GM10266 (cell line): ENCODE data around the gene SULT1A3.
"Not testable (repeated sequence)": the region's sequence is repeated elsewhere in the genome, so short reads cannot be mapped to it uniquely, and the experiment has no call there.

Experiments
- DNase-seq: peaks from one replicate; pipeline ENCODE4 v3.0.0; 2012; ENCODE audit errors: extremely low spot score
- CTCF ChIP-seq: IDR thresholded peaks from 2 replicates; pipeline ENCODE4 v1.5.1; 2012; ENCODE audit warnings: mild to moderate bottlenecking, low read depth; ENCODE audit not compliant: control insufficient read depth, insufficient read depth; ENCODE audit errors: missing control alignments

SULT1A3 gene

GRCh38 chr16:30184891-30185682 is 14.0 kb upstream of the SULT1A3 start:
- peak; percentile 39 for DNase-seq
- no peak for TF ChIP-seq CTCF

DNA sequence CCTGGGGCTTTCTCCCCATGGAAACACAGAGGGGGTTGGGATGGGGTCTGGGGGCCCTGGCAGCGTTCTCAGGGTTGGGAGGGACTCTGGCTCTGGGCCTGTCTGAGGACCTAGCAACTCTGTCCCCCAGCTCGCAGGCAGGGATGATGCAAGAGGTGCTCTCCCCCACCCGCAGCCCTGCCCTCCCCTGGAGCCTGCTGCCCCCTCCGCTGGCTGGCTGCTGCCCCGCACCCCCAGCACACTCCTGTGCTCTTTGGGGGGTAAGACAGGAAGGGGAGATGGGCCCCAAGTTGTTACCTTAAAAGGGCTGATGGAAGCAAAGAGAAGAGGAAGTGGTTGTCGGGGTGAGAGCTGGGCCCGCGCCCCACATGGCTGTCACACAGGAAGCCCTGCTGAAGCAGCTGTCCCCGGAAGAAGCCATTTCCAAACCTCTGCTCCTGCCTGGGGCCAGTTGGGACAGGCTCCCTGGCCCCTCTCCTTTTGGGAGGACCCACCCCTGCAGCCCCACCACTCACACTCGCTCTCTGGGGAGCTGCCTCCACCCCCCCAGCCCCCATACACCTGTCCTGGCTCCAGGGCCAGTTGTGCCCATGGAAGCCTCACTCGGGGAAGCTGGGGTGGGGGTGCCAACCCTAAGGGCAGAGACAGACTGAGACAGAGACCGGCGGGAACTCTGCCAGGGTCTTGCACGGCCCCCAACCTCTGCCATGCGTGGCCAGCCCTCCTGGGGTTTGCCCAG is 13.2 kb upstream of the SULT1A3 start:
- peak; percentile 89 for DNase-seq
- TF ChIP-seq CTCF, result no peak

GRCh38 chr16:30186444-30186781 is 12.6 kb upstream of the SULT1A3 start:
- DNase-seq, result no peak
- no peak for TF ChIP-seq CTCF

DNA sequence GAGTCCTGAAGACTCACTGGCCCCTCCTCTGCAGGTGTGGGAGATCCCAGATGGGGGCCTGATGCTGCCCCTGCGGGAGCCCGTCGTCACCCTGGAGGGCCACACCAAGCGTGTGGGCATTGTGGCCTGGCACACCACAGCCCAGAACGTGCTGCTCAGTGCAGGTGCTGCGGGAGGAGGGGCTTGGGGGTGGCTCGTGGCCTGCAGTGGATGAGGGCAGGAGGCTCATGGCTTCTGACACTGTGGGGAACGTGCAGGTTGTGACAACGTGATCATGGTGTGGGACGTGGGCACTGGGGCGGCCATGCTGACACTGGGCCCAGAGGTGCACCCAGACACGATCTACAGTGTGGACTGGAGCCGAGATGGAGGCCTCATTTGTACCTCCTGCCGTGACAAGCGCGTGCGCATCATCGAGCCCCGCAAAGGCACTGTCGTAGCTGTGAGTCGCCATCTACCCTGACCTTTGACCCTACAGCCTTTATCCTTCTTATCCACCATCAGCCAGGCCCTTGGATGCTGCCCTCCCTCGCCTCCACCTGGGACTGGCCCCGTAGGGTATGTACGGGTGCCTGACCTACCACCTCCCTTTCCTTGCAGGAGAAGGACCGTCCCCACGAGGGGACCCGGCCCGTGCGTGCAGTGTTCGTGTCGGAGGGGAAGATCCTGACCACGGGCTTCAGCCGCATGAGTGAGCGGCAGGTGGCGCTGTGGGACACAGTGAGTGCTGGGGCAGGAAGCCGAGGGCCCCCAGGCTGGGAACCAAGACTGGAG is 12.1 kb upstream of the SULT1A3 start:
- DNase-seq, result peak; percentile 55
- TF ChIP-seq CTCF, result peak; percentile 84

- no peak for TF ChIP-seq CTCF
- DNase-seq, result no peak
Observed at GRCh38 chr16:30187556-30187865, 11.5 kb upstream of the SULT1A3 start.

GRCh38 chr16:30187971-30188561 is 11.0 kb upstream of the SULT1A3 start:
- TF ChIP-seq CTCF, result no peak
- no peak for DNase-seq

DNA sequence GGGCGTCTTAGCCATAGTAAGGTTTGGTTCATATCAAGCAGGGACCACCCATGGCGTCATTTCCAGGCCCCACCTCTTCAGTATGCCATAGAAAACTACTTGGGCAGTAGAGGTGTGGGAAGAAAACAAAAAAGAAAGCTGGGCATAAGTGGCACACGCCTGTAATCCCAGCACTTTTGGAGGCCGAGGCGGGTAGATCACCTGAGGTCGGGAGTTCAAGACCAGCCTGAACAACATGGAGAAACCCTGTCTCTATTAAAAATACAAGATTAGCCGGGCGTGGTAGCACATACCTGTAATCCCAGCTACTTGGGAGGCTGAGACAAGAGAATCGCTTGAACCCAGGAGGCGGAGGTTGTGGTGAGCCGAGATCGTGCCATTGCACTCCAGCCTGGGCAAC is 7.9 kb upstream of the SULT1A3 start:
- not testable (repeated sequence) for DNase-seq

DNA sequence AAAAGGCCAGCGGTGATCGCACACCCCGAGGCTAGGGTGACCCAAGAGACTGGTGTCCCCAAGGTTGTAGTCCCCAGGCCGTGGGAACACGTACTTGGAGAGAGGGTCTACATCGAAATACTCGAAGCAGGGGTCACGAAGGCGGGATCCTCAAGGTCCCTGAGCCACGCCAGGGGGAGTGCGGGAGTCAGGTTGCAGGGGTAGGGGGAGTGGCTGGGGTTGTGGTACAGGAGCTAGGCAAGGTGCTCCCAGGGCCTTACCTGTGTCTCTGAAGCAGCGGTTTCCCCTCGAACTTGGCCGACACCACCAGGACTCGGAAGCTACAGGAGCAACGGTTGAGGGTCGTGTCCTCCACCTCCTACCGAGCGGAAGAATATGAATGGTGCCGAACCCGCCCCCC is 6.0 kb upstream of the SULT1A3 start:
- not testable (repeated sequence) for DNase-seq

- not testable (repeated sequence) for DNase-seq
Observed at GRCh38 chr16:30193615-30194014, 5.4 kb upstream of the SULT1A3 start, which contains the start of the genes BOLA2B and SLX1A. BOLA2B (minus strand) TSS chr16:30193666; CDS start chr16:30193595, 71 bp downstream. SLX1A (plus strand) TSS chr16:30193875; CDS start chr16:30194085, 210 bp downstream.

- not testable (repeated sequence) for DNase-seq
Observed at GRCh38 chr16:30194172-30194925, 4.7 kb upstream of the SULT1A3 start.

- DNase-seq, result not testable (repeated sequence)
Observed at GRCh38 chr16:30197001-30197400, 2.1 kb upstream of the SULT1A3 start.
